CD4-positive, alpha-beta T cell (primary cell): ENCODE results near the gene SNTG2. TPM values are rescaled to one million over a fixed set of nuclear protein-coding genes. Genes with fewer than 3 reads are reported as not detected.

ENCODE experiments used
- ATAC-seq: fragments of 200-7000 bp; cut with Tn5 transposase; one replicate; pipeline ENCODE4 v1.10.0; 2022; ENCODE audit warnings: mild to moderate bottlenecking; ENCODE audit not compliant: poor library complexity
- CTCF ChIA-PET: fragments of 350-600 bp; sonication (Branson Sonifier 250); formaldehyde crosslinking; loops from one replicate; lab custom pipeline; 2021; ENCODE audit warnings: antibody characterized with exemption, inconsistent platforms; lab: Charles Lee
- POLR2A ChIA-PET: fragments of 350-600 bp; sonication (Branson Sonifier 250); formaldehyde crosslinking; loops from one replicate; lab custom pipeline; 2021; ENCODE audit warnings: antibody characterized with exemption, inconsistent platforms; lab: Charles Lee
- DNase-seq, 14 experiments: peaks; one replicate each; pipeline ENCODE4 v3.0.0-alpha.2; 2013 to 2020; ENCODE audit warnings: mixed read lengths in 2 of 14
- H3K27ac ChIP-seq, 2 donors: one replicate each; pipeline versions ENCODE4 v1.5.1 to v1.7.0; 2013; ENCODE audit warnings: low read length in 2 of 2, low read depth in 1 of 2, mild to moderate bottlenecking in 1 of 2
- H3K27me3 ChIP-seq, 2 experiments: 1 replicate in 1 of 2; 2 replicates in 1 of 2; pipeline versions ENCODE4 v1.6.1 to v1.7.0; 2013; ENCODE audit warnings: low read length in 2 of 2, control low read depth in 1 of 2, mild to moderate bottlenecking in 1 of 2, moderate library complexity in 1 of 2; ENCODE audit not compliant: insufficient read depth in 2 of 2, control insufficient read depth in 1 of 2
- H3K36me3 ChIP-seq: one replicate; pipeline ENCODE4 v1.6.1; 2013; ENCODE audit warnings: low read length, control low read depth; ENCODE audit not compliant: insufficient read depth
- H3K4me1 ChIP-seq: one replicate; pipeline ENCODE4 v1.6.1; 2013; ENCODE audit warnings: low read length, control low read depth; ENCODE audit not compliant: insufficient read depth
- H3K4me3 ChIP-seq: one replicate; pipeline ENCODE4 v1.5.1; 2013; ENCODE audit warnings: mild to moderate bottlenecking, low read length, moderate library complexity
- H3K9me3 ChIP-seq, 2 experiments: 1 replicate in 1 of 2; 2 replicates in 1 of 2; pipeline versions ENCODE4 v1.6.1 to v1.7.0; 2013; ENCODE audit warnings: low read length in 2 of 2, mild to moderate bottlenecking in 2 of 2, control low read depth in 1 of 2, moderate library complexity in 1 of 2; ENCODE audit not compliant: control insufficient read depth in 1 of 2, insufficient read depth in 1 of 2
- H3K27ac Mint-ChIP-seq: one replicate; pipeline ENCODE4 v1.8.0; 2020; ENCODE audit warnings: mixed read lengths
- H3K27me3 Mint-ChIP-seq: one replicate; pipeline ENCODE4 v1.8.0; 2021; ENCODE audit warnings: mixed read lengths
- H3K36me3 Mint-ChIP-seq: one replicate; pipeline ENCODE4 v1.8.0; 2021; ENCODE audit warnings: low read depth, mixed read lengths
- H3K4me1 Mint-ChIP-seq: one replicate; pipeline ENCODE4 v1.8.0; 2021; ENCODE audit warnings: low read depth, mixed read lengths
- H3K4me3 Mint-ChIP-seq: one replicate; pipeline ENCODE4 v1.8.0; 2020; ENCODE audit warnings: mild to moderate bottlenecking, mixed read lengths
- H3K9me3 Mint-ChIP-seq: one replicate; pipeline ENCODE4 v1.8.0; 2020; ENCODE audit warnings: mixed read lengths
- intact Hi-C, 2 experiments: fragments of 100-400 bp; cut with DNase I in 1 of 2; cut with micrococcal nuclease in 1 of 2; formaldehyde crosslinking; loops; one replicate each; pipeline versions ENCODE4 v1.15.1 to v1.9.0; 2023 to 2025; cut with DNase I, micrococcal nuclease
- total RNA-seq, 174 experiments: library from RNA in 2 of 174; stranded (reverse) in 2 of 174; gene quantifications; one replicate each; pipeline ENCODE4 v1.2.3 and lab custom pipeline; 2021 to 2026
- TF ChIP-seq, protein P1 (sequence below): fragments of 200-600 bp; IDR thresholded peaks from one replicate; pipeline ENCODE4 v1.8.0; 2022; ENCODE audit warnings: antibody characterized with exemption, mild to moderate bottlenecking

SNTG2 gene
- total RNA-seq, 2 experiments from 2014 or later, result 1.1 to 1.5 TPM

DNA sequence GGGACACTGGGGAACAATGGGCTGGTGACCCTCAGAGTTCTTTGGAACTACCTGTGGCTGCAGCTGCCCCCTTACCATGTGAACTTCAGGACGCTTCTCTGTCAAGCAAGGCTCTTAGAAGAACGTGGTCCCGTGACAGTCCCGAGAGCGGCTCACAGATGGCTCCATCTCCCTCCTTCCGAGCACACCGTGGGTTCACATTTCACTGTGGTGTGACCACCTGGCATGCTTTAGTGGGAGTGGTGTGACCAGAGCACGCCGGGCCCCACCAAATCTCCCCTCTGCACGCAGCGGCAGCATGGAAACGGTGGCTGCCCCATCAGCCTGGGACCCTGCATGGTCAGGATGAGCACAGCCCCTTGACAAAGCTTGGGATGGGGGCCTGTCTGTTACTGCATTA lies 452.9 kb downstream of the SNTG2 start:
- no peak overlapping the region for H3K4me3 ChIP-seq
- H3K4me3 Mint-ChIP-seq, result no peak overlapping the region
- H3K36me3 Mint-ChIP-seq, result no peaks in the 10 kb centered on the region
- no peaks in the 10 kb centered on the region for H3K4me1 ChIP-seq
- ChIA-PET CTCF (no interaction called here), POLR2A (no interaction called here)
- H3K27me3 Mint-ChIP-seq, result no peaks in the 10 kb centered on the region
- H3K27ac Mint-ChIP-seq, result no peak overlapping the region
- peaks cover 4% of the 10 kb centered on the region for H3K9me3 Mint-ChIP-seq
- H3K36me3 ChIP-seq, result no peaks in the 10 kb centered on the region
- H3K27me3 ChIP-seq, result no peaks in the 10 kb centered on the region
- ATAC-seq, result no peak
- no peak overlapping the region for H3K27ac ChIP-seq
- H3K9me3 ChIP-seq, result peaks cover 0 to 18% of the 10 kb centered on the region in 2 experiments
- H3K4me1 Mint-ChIP-seq, result no peaks in the 10 kb centered on the region
- DNase-seq, result no peak
- intact Hi-C loops, result no loop called here
- TF ChIP-seq, protein P1, sequence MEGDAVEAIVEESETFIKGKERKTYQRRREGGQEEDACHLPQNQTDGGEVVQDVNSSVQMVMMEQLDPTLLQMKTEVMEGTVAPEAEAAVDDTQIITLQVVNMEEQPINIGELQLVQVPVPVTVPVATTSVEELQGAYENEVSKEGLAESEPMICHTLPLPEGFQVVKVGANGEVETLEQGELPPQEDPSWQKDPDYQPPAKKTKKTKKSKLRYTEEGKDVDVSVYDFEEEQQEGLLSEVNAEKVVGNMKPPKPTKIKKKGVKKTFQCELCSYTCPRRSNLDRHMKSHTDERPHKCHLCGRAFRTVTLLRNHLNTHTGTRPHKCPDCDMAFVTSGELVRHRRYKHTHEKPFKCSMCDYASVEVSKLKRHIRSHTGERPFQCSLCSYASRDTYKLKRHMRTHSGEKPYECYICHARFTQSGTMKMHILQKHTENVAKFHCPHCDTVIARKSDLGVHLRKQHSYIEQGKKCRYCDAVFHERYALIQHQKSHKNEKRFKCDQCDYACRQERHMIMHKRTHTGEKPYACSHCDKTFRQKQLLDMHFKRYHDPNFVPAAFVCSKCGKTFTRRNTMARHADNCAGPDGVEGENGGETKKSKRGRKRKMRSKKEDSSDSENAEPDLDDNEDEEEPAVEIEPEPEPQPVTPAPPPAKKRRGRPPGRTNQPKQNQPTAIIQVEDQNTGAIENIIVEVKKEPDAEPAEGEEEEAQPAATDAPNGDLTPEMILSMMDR, result no peak

DNA sequence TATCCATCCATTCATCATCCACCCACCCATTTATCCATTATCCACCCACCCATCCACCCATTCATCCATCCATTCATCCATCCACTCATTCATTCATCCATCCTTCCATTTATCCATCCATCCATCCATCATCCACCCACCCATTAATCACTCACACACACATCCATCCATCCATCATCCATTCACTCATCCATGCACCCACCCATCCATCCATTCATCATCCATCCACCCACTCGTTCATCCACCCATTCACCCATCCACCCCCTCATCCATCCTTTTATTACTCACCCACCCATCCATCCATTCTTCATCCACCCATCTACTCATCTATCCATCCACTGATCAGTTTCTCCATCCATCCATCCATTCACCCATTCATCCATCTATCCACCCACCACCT lies 454.5 kb downstream of the SNTG2 start:
- H3K4me1 ChIP-seq, result no peaks in the 10 kb centered on the region
- Mint-ChIP-seq H3K4me3 (no peak overlapping the region), H3K4me1 (no peaks in the 10 kb centered on the region), H3K27ac (no peak overlapping the region), H3K27me3 (no peaks in the 10 kb centered on the region), H3K36me3 (no peaks in the 10 kb centered on the region), H3K9me3 (peaks cover 4% of the 10 kb centered on the region)
- ChIA-PET POLR2A (no interaction called here), CTCF (no interaction called here)
- DNase-seq (no peak), ATAC-seq (no peak)
- H3K27me3 ChIP-seq, result no peaks in the 10 kb centered on the region
- intact Hi-C loops, result no loop called here
- no peaks in the 10 kb centered on the region for H3K36me3 ChIP-seq
- H3K4me3 ChIP-seq, result no peak overlapping the region
- no peak overlapping the region for H3K27ac ChIP-seq
- TF ChIP-seq, protein P1, result no peak
- H3K9me3 ChIP-seq, result peaks cover 0 to 18% of the 10 kb centered on the region in 2 experiments

DNA sequence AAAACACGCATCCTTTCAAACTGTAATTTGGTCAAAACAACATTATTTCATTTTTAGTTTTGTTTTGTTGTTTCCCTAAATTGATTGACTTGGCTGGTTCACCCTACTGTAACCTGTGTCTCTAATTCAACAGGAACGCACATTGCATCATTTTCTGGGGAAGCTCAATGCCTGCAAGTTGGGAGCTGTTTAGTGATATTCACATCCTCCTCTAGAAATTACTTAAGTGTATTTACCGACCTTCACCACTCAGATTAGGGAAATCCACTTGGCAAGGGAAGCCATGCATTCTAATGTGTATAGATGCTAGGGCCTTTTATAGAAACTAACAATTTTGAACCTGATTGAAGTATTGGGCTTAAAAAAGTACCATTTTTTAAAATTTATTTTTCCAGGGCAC lies 455.3 kb downstream of the SNTG2 start:
- ATAC-seq (no peak), DNase-seq (no peak)
- TF ChIP-seq, protein P1, result no peak
- no peak overlapping the region for H3K4me3 ChIP-seq
- H3K36me3 ChIP-seq, result no peaks in the 10 kb centered on the region
- ChIA-PET CTCF (no interaction called here), POLR2A (no interaction called here)
- Mint-ChIP-seq H3K27me3 (no peaks in the 10 kb centered on the region), H3K36me3 (no peaks in the 10 kb centered on the region), H3K4me1 (no peaks in the 10 kb centered on the region), H3K9me3 (peaks cover 4% of the 10 kb centered on the region), H3K27ac (no peak overlapping the region), H3K4me3 (no peak overlapping the region)
- no peak overlapping the region for H3K27ac ChIP-seq
- H3K9me3 ChIP-seq, result peaks cover 0 to 18% of the 10 kb centered on the region in 2 experiments
- H3K4me1 ChIP-seq, result no peaks in the 10 kb centered on the region
- H3K27me3 ChIP-seq, result no peaks in the 10 kb centered on the region
- intact Hi-C loops, result no loop called here
